HepG2 (cell line): ENCODE data around the gene STOM. TPM values are rescaled to one million over a fixed set of nuclear protein-coding genes. Genes with fewer than 3 reads are reported as not detected.

ENCODE experiments used
- ATAC-seq: fragments of 200-7000 bp; cut with Tn5 transposase; 3 replicates; pipeline ENCODE4 v1.9.1; 2020; ENCODE audit warnings: mild to moderate bottlenecking, moderate library complexity
- BruUV-seq: library from RNA; stranded (reverse); fragments of 400-500 nt; replicated peaks from 2 replicates; lab custom pipeline; 2021; lab: Mats Ljungman, UMichigan
- CTCF ChIA-PET: fragments of 300-600 bp; formaldehyde crosslinking; extraction: SDS; loops from one replicate; lab custom pipeline; 2021; ENCODE audit warnings: low total read pairs, inconsistent platforms, low intra/inter-chr PET ratio; lab: Yijun Ruan, JAX
- POLR2A ChIA-PET: fragments of 350-600 bp; sonication (Branson Sonifier 250); formaldehyde crosslinking; loops from one replicate; lab custom pipeline; 2020; ENCODE audit warnings: antibody characterized with exemption, inconsistent platforms; lab: Yijun Ruan, JAX
- DNase-seq: peaks from one replicate; pipeline ENCODE4 v3.0.0-alpha.2; 2015; ENCODE audit warnings: low spot score
- FAIRE-seq: peaks from 3 replicates; lab custom pipeline; 2011; peaks lifted over from hg19 to GRCh38; lab: Jason Lieb, UNC
- H2AFZ ChIP-seq: one replicate; pipeline ENCODE4 v1.6.1; 2011; ENCODE audit warnings: low read length, inconsistent platforms
- H3K27ac ChIP-seq: fragments of 300-600 bp; 3 replicates; pipeline ENCODE4 v1.8.0; 2011; ENCODE audit warnings: mixed run types, mild to moderate bottlenecking, mixed read lengths, low read length, inconsistent platforms; ENCODE audit not compliant: insufficient read depth; ENCODE audit errors: extremely low read length
- H3K27me3 ChIP-seq, 2 experiments: fragments of 200-600 bp in 1 of 2; 2 replicates in 1 of 2; 3 replicates in 1 of 2; pipeline versions ENCODE4 v1.6.0 to v1.8.0; 2011; ENCODE audit warnings: low read length in 2 of 2, mild to moderate bottlenecking in 2 of 2, moderate library complexity in 2 of 2, inconsistent platforms in 1 of 2; ENCODE audit not compliant: insufficient read depth in 2 of 2, control insufficient read depth in 1 of 2
- H3K36me3 ChIP-seq, 2 experiments: fragments of 200-600 bp in 1 of 2; replicated peaks in 1 of 2; 2 replicates in 1 of 2; 3 replicates in 1 of 2; pipeline versions ENCODE4 v1.5.1 to v1.8.0; 2011; ENCODE audit warnings: low read length in 2 of 2, inconsistent platforms in 1 of 2; ENCODE audit not compliant: insufficient read depth in 2 of 2, control insufficient read depth in 1 of 2
- H3K4me1 ChIP-seq: 2 replicates; pipeline ENCODE4 v1.5.1; 2012; ENCODE audit warnings: low read length, inconsistent platforms; ENCODE audit not compliant: insufficient read depth
- H3K4me2 ChIP-seq: 2 replicates; pipeline ENCODE4 v1.6.0; 2011; ENCODE audit warnings: low read depth, low read length, inconsistent platforms
- H3K4me3 ChIP-seq, 3 experiments: fragments of 200-600 bp in 1 of 3; sonication (generic), shearing (Covaris generic) in 1 of 3; replicated peaks in 1 of 3; 2 replicates each; pipeline ENCODE4 v1.5.1; 2011 to 2016; ENCODE audit warnings: low read length in 3 of 3, inconsistent platforms in 2 of 3, low read depth in 2 of 3, mild to moderate bottlenecking in 2 of 3, control low read depth in 1 of 3, mixed read lengths in 1 of 3; ENCODE audit not compliant: insufficient read depth in 1 of 3
- H3K79me2 ChIP-seq: one replicate; pipeline ENCODE4 v1.6.1; 2011; ENCODE audit warnings: low read length, inconsistent platforms; ENCODE audit not compliant: insufficient read depth
- H3K9ac ChIP-seq: 2 replicates; pipeline ENCODE4 v1.6.0; 2011; ENCODE audit warnings: mild to moderate bottlenecking, low read depth, low read length, inconsistent platforms; ENCODE audit not compliant: insufficient read depth
- H3K9me3 ChIP-seq: 2 replicates; pipeline ENCODE4 v1.5.1; 2012; ENCODE audit warnings: mild to moderate bottlenecking, low read length
- H4K20me1 ChIP-seq: 2 replicates; pipeline ENCODE4 v1.6.0; 2011; ENCODE audit warnings: inconsistent platforms, mild to moderate bottlenecking, low read length, moderate library complexity; ENCODE audit not compliant: insufficient read depth
- AHR ChIP-seq: IDR thresholded peaks from 2 replicates; pipeline ENCODE4 v1.6.1; 2018; ENCODE audit warnings: missing genetic modification reagents, missing compliant biosample characterization
- ETV6 ChIP-seq: sonication (generic); formaldehyde crosslinking; conservative IDR thresholded peaks from 2 replicates; pipeline ENCODE4 v1.4.0; 2020; ENCODE audit warnings: missing genetic modification reagents
- SAP130 ChIP-seq: IDR thresholded peaks from 2 replicates; pipeline ENCODE4 v1.6.1; 2016; ENCODE audit warnings: low read depth
- ZBTB42 ChIP-seq: sonication (generic); formaldehyde crosslinking; IDR thresholded peaks from 2 replicates; pipeline ENCODE4 v1.5.0; 2020; ENCODE audit warnings: mild to moderate bottlenecking, missing genetic modification reagents
- ZFP36L2 ChIP-seq: sonication (generic); formaldehyde crosslinking; IDR thresholded peaks from 2 replicates; pipeline ENCODE4 v1.4.0; 2020; ENCODE audit warnings: missing genetic modification reagents
- ZFX ChIP-seq: sonication (generic); formaldehyde crosslinking; IDR thresholded peaks from 2 replicates; pipeline ENCODE4 v1.4.0; 2020; ENCODE audit warnings: mild to moderate bottlenecking, low read depth, missing genetic modification reagents, moderate library complexity
- ZNF263 ChIP-seq: sonication (generic); formaldehyde crosslinking; IDR thresholded peaks from 2 replicates; pipeline ENCODE4 v1.4.0; 2020; ENCODE audit warnings: missing genetic modification reagents
- ZNF292 ChIP-seq: sonication (generic); formaldehyde crosslinking; IDR thresholded peaks from 2 replicates; pipeline ENCODE4 v1.8.1; 2022; ENCODE audit warnings: mild to moderate bottlenecking, low read depth, missing genetic modification reagents, borderline replicate concordance
- WGBS: methylation state at CpG from one replicate; pipeline ENCODE4 v1.1.6; 2017; ENCODE audit warnings: low lambda C conversion rate; 5-methylcytosine and 5-hydroxymethylcytosine counted together
- in situ Hi-C: cut with HindIII; loops from 2 replicates; pipeline ENCODE4 v1.10.0; 2017; ENCODE audit warnings: low pct_unique_long_range_greater_than_20kb; ENCODE audit not compliant: extremely low pct_ligation_motif_present
- intact Hi-C: fragments of 100-400 bp; cut with micrococcal nuclease; formaldehyde crosslinking; loops from one replicate; pipeline ENCODE4 v1.10.0; 2022; ENCODE audit not compliant: unreplicated experiment
- polyA plus RNA-seq, 8 experiments: library from polyadenylated mRNA; depleted of rRNA in 3 of 8; stranded (reverse) in 7 of 8; unstranded in 1 of 8; fragments of >200 nt; fragmentation: Illumina TruSeq in 4 of 8; extraction: Trizol in 4 of 8; gene quantifications; 2 replicates each; pipeline versions ENCODE4 v1.2.1 to v1.2.3, GENCODE V29; 2011 to 2016; ENCODE audit warnings: low read depth in 4 of 8, missing spikeins in 1 of 8, mixed read lengths in 1 of 8; ENCODE audit not compliant: insufficient read depth in 1 of 8
- total RNA-seq, 5 experiments: library from RNA; depleted of rRNA; stranded (reverse); fragments of >200 nt; fragmentation: Illumina TruSeq; extraction: Trizol; gene quantifications; 2 replicates each; pipeline ENCODE4 v1.2.3, GENCODE V29; 2016; ENCODE audit warnings: low read depth in 1 of 5
- TF ChIP-seq, protein P1 (sequence below): sonication (generic); formaldehyde crosslinking; IDR thresholded peaks from 2 replicates; pipeline ENCODE4 v1.5.1; 2020; ENCODE audit warnings: mild to moderate bottlenecking, missing genetic modification reagents, moderate library complexity
- TF ChIP-seq, protein P2 (sequence below): sonication (generic); formaldehyde crosslinking; IDR thresholded peaks from 2 replicates; pipeline ENCODE4 v1.5.1; 2020; ENCODE audit warnings: mild to moderate bottlenecking, missing genetic modification reagents, borderline replicate concordance
- TF ChIP-seq, protein P3 (sequence below): sonication (generic); formaldehyde crosslinking; IDR thresholded peaks from 2 replicates; pipeline ENCODE4 v1.9.0; 2022; ENCODE audit warnings: missing genetic modification reagents, mild to moderate bottlenecking, borderline replicate concordance

Gene STOM
- total and polyA plus RNA-seq, 2 of the 13 experiments (the other 11 are each of a cell fraction or from before 2014, with no cell fraction given) = 43.6 to 165 TPM

DNA sequence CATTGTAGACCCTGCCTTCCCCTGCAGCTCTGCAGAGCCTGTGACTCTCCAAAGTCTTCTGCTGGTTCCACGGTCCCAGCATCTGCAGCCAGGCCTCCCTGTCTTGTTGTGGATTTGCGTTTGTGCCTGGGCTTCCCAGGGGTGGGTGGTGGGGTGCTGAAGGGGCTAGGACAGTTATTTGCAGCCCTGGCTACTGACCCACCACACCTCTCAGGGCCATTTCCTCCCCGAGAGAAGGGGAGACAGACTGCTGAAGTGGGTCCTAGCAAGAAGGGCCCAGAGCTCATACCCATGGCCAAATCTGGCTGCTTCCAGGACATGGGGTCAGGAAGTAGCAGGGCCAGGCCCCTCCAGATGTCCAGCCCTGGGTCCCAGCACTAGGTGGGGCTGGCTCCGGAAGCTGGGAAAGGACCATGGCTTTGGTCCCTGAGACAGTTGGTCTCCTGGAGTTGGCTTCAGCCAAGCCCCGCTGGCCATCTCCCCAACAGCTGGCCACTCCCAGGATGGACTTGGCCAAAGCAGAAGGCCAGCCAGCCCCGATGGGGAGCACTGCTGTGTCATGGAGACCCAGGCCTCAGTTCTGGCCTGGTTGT is 75.8 kb downstream of the STOM start:
- intact Hi-C loops = no loop called here
- no CpG with 5 or more reads among the region's 6 CpGs for WGBS
- ChIA-PET POLR2A (interaction anchor here (14.1 kb wide), 1 partner anchor 9 kb away, joined by 398 read pairs; no protein-coding TSS in a partner anchor), CTCF (no interaction called here)
- DNase-seq = no peak
- no peaks in the 10 kb centered on the region for H3K9me3 ChIP-seq
- H3K4me2 ChIP-seq = peak overlapping the region; percentile 78
- H3K79me2 ChIP-seq = peaks cover 8% of the 10 kb centered on the region
- peak overlapping the region in 2 of 3 experiments; percentile 30 to 76; a peak in 5 of 6 replicates for H3K4me3 ChIP-seq
- no peak for ATAC-seq
- H3K4me1 ChIP-seq = peaks cover 88% of the 10 kb centered on the region
- FAIRE-seq = no peak
- H3K27me3 ChIP-seq = no peaks in the 10 kb centered on the region
- peak overlapping the region; percentile 84 for H3K9ac ChIP-seq
- no peak overlapping the region for H2AFZ ChIP-seq
- H4K20me1 ChIP-seq = no peaks in the 10 kb centered on the region
- in situ Hi-C loops = no loop called here
- BruUV-seq = no TSS peak
- peak overlapping the region; percentile 94 for H3K27ac ChIP-seq
- H3K36me3 ChIP-seq = no peaks in the 10 kb centered on the region
- TF ChIP-seq AHR (CRISPR knock-in tag) (no peak), ZNF292 (0 out of 2 replicates have a peak, but pooled peaks have one; percentile 15), ETV6 (no peak), ZBTB42 (peak; percentile 70; the same call in 1 of the 2 replicates), ZNF263 (peak; percentile 84), SAP130 (0 out of 2 replicates have a peak, but pooled peaks have one; percentile 12), ZFP36L2 (CRISPR knock-in tag) (no peak), ZFX (CRISPR knock-in tag) (peak; percentile 4; the same call in 1 of the 2 replicates)
- TF ChIP-seq, protein P1, sequence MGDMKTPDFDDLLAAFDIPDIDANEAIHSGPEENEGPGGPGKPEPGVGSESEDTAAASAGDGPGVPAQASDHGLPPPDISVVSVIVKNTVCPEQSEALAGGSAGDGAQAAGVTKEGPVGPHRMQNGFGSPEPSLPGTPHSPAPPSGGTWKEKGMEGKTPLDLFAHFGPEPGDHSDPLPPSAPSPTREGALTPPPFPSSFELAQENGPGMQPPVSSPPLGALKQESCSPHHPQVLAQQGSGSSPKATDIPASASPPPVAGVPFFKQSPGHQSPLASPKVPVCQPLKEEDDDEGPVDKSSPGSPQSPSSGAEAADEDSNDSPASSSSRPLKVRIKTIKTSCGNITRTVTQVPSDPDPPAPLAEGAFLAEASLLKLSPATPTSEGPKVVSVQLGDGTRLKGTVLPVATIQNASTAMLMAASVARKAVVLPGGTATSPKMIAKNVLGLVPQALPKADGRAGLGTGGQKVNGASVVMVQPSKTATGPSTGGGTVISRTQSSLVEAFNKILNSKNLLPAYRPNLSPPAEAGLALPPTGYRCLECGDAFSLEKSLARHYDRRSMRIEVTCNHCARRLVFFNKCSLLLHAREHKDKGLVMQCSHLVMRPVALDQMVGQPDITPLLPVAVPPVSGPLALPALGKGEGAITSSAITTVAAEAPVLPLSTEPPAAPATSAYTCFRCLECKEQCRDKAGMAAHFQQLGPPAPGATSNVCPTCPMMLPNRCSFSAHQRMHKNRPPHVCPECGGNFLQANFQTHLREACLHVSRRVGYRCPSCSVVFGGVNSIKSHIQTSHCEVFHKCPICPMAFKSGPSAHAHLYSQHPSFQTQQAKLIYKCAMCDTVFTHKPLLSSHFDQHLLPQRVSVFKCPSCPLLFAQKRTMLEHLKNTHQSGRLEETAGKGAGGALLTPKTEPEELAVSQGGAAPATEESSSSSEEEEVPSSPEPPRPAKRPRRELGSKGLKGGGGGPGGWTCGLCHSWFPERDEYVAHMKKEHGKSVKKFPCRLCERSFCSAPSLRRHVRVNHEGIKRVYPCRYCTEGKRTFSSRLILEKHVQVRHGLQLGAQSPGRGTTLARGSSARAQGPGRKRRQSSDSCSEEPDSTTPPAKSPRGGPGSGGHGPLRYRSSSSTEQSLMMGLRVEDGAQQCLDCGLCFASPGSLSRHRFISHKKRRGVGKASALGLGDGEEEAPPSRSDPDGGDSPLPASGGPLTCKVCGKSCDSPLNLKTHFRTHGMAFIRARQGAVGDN (CRISPR knock-in tag) = peak; percentile 87
- TF ChIP-seq, protein P2, sequence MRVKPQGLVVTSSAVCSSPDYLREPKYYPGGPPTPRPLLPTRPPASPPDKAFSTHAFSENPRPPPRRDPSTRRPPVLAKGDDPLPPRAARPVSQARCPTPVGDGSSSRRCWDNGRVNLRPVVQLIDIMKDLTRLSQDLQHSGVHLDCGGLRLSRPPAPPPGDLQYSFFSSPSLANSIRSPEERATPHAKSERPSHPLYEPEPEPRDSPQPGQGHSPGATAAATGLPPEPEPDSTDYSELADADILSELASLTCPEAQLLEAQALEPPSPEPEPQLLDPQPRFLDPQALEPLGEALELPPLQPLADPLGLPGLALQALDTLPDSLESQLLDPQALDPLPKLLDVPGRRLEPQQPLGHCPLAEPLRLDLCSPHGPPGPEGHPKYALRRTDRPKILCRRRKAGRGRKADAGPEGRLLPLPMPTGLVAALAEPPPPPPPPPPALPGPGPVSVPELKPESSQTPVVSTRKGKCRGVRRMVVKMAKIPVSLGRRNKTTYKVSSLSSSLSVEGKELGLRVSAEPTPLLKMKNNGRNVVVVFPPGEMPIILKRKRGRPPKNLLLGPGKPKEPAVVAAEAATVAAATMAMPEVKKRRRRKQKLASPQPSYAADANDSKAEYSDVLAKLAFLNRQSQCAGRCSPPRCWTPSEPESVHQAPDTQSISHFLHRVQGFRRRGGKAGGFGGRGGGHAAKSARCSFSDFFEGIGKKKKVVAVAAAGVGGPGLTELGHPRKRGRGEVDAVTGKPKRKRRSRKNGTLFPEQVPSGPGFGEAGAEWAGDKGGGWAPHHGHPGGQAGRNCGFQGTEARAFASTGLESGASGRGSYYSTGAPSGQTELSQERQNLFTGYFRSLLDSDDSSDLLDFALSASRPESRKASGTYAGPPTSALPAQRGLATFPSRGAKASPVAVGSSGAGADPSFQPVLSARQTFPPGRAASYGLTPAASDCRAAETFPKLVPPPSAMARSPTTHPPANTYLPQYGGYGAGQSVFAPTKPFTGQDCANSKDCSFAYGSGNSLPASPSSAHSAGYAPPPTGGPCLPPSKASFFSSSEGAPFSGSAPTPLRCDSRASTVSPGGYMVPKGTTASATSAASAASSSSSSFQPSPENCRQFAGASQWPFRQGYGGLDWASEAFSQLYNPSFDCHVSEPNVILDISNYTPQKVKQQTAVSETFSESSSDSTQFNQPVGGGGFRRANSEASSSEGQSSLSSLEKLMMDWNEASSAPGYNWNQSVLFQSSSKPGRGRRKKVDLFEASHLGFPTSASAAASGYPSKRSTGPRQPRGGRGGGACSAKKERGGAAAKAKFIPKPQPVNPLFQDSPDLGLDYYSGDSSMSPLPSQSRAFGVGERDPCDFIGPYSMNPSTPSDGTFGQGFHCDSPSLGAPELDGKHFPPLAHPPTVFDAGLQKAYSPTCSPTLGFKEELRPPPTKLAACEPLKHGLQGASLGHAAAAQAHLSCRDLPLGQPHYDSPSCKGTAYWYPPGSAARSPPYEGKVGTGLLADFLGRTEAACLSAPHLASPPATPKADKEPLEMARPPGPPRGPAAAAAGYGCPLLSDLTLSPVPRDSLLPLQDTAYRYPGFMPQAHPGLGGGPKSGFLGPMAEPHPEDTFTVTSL (CRISPR knock-in tag) = 0 out of 2 replicates have a peak, but pooled peaks have one; percentile 19
- TF ChIP-seq, protein P3, sequence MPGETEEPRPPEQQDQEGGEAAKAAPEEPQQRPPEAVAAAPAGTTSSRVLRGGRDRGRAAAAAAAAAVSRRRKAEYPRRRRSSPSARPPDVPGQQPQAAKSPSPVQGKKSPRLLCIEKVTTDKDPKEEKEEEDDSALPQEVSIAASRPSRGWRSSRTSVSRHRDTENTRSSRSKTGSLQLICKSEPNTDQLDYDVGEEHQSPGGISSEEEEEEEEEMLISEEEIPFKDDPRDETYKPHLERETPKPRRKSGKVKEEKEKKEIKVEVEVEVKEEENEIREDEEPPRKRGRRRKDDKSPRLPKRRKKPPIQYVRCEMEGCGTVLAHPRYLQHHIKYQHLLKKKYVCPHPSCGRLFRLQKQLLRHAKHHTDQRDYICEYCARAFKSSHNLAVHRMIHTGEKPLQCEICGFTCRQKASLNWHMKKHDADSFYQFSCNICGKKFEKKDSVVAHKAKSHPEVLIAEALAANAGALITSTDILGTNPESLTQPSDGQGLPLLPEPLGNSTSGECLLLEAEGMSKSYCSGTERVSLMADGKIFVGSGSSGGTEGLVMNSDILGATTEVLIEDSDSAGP (CRISPR knock-in tag) = peak; percentile 58; the same call in 1 of the 2 replicates
